Endothelial cell of umbilical vein (primary cell): ENCODE results near the gene ABT1. TPM values are rescaled to one million over a fixed set of nuclear protein-coding genes. Genes with fewer than 3 reads are reported as not detected.

Experiments used
- BruUV-seq: library from RNA; stranded (reverse); fragments of 400-500 nt; replicated peaks from 2 replicates; lab custom pipeline; 2021; lab: Mats Ljungman, UMichigan
- CTCF ChIA-PET: fragments of 300-600, 350-600 bp; sonication (Branson Sonifier 250); formaldehyde crosslinking; loops from one replicate; lab custom pipeline; 2021; ENCODE audit warnings: antibody characterized with exemption, inconsistent platforms; lab: Charles Lee
- POLR2A ChIA-PET: fragments of 300-600, 350-600 bp; sonication (Branson Sonifier 250); formaldehyde crosslinking; loops from one replicate; lab custom pipeline; 2021; ENCODE audit warnings: antibody characterized with exemption, inconsistent platforms; lab: Charles Lee
- DNase-seq: peaks from one replicate; pipeline ENCODE4 v3.0.0-alpha.2; 2011; ENCODE audit warnings: low read depth, low spot score
- FAIRE-seq: peaks from 2 replicates; lab custom pipeline; 2011; peaks lifted over from hg19 to GRCh38; lab: Jason Lieb, UNC
- H2AFZ ChIP-seq: 2 replicates; pipeline ENCODE4 v1.6.0; 2012; ENCODE audit warnings: low read depth, low read length, control low read depth, inconsistent platforms
- H3K27ac ChIP-seq: 2 replicates; pipeline ENCODE4 v1.5.1; 2011; ENCODE audit warnings: low read depth, mild to moderate bottlenecking, control low read depth, low read length, moderate library complexity; ENCODE audit not compliant: insufficient read depth
- H3K27me3 ChIP-seq, 2 experiments: 2 replicates each; pipeline versions ENCODE4 v1.6.0 to v1.6.1; 2011; ENCODE audit warnings: low read length in 2 of 2, mixed read lengths in 1 of 2; ENCODE audit not compliant: control insufficient read depth in 2 of 2, insufficient read depth in 2 of 2
- H3K36me3 ChIP-seq, 2 experiments: 2 replicates in 1 of 2; 3 replicates in 1 of 2; pipeline ENCODE4 v1.5.1; 2011; ENCODE audit warnings: low read length in 2 of 2, mild to moderate bottlenecking in 1 of 2, moderate library complexity in 1 of 2; ENCODE audit not compliant: control insufficient read depth in 2 of 2, insufficient read depth in 2 of 2; ENCODE audit errors: extremely low read depth in 1 of 2
- H3K4me1 ChIP-seq: 3 replicates; pipeline ENCODE4 v1.5.1; 2011; ENCODE audit warnings: mild to moderate bottlenecking, low read length; ENCODE audit not compliant: control insufficient read depth, insufficient read depth; ENCODE audit errors: extremely low read depth
- H3K4me2 ChIP-seq: 2 replicates; pipeline ENCODE4 v1.6.1; 2011; ENCODE audit warnings: low read length, control low read depth, mixed read lengths; ENCODE audit not compliant: insufficient read depth
- H3K4me3 ChIP-seq, 3 experiments: fragments of 200-600 bp in 1 of 3; sonication (generic), shearing (Covaris generic) in 1 of 3; replicated peaks in 1 of 3; 2 replicates each; pipeline ENCODE4 v1.5.1; 2011 to 2016; ENCODE audit warnings: control low read depth in 3 of 3, low read length in 3 of 3, mild to moderate bottlenecking in 2 of 3, inconsistent platforms in 1 of 3, low read depth in 1 of 3, moderate library complexity in 1 of 3; ENCODE audit not compliant: insufficient read depth in 1 of 3
- H3K79me2 ChIP-seq: 2 replicates; pipeline ENCODE4 v1.6.0; 2012; ENCODE audit warnings: low read length, inconsistent platforms; ENCODE audit not compliant: control insufficient read depth, insufficient read depth
- H3K9ac ChIP-seq: replicated peaks from 2 replicates; pipeline ENCODE3; 2011; ENCODE audit warnings: low read length, control low read depth; ENCODE audit not compliant: insufficient read depth; ENCODE audit errors: extremely low read depth
- H3K9me1 ChIP-seq: replicated peaks from 3 replicates; pipeline ENCODE4 v1.6.0; 2011; ENCODE audit warnings: mild to moderate bottlenecking, low read length; ENCODE audit not compliant: control insufficient read depth, insufficient read depth; ENCODE audit errors: extremely low read depth
- H3K9me3 ChIP-seq: replicated peaks from 2 replicates; pipeline ENCODE4 v1.5.1; 2012; ENCODE audit warnings: low read length, inconsistent platforms; ENCODE audit not compliant: control insufficient read depth, insufficient read depth
- H4K20me1 ChIP-seq: replicated peaks from 2 replicates; pipeline ENCODE3; 2011; ENCODE audit warnings: mild to moderate bottlenecking, low read length; ENCODE audit not compliant: control insufficient read depth, insufficient read depth; ENCODE audit errors: extremely low read depth
- CTCF ChIP-seq, 2 donors: IDR thresholded peaks; 1 replicate in 1 of 2; 2 replicates in 1 of 2; pipeline ENCODE4 v1.5.1; 2011; ENCODE audit warnings: low read length in 2 of 2, mild to moderate bottlenecking in 2 of 2, moderate library complexity in 2 of 2, control low read depth in 1 of 2, inconsistent platforms in 1 of 2, low read depth in 1 of 2; ENCODE audit not compliant: insufficient read depth in 1 of 2; ENCODE audit errors: extremely low read depth in 1 of 2
- EZH2 ChIP-seq: IDR thresholded peaks from 2 replicates; pipeline ENCODE4 v1.6.1; 2012; ENCODE audit warnings: borderline replicate concordance, low read depth, mild to moderate bottlenecking, moderate library complexity, low read length, inconsistent platforms; ENCODE audit not compliant: severe bottlenecking
- FOS ChIP-seq: IDR thresholded peaks from 2 replicates; pipeline ENCODE4 v1.6.1; 2011; ENCODE audit warnings: mild to moderate bottlenecking, low read length, moderate library complexity, borderline replicate concordance; ENCODE audit not compliant: insufficient read depth
- GATA2 ChIP-seq: IDR thresholded peaks from 2 replicates; pipeline ENCODE4 v1.7.0; 2011; ENCODE audit warnings: low read depth, mild to moderate bottlenecking, moderate library complexity, mixed read lengths, low read length; ENCODE audit not compliant: insufficient read length, insufficient read depth
- JUN ChIP-seq: IDR thresholded peaks from 2 replicates; pipeline ENCODE4 v1.6.1; 2011; ENCODE audit warnings: borderline replicate concordance, low read depth; ENCODE audit not compliant: insufficient read length, insufficient read depth
- MYC ChIP-seq: IDR thresholded peaks from one replicate; pipeline ENCODE4 v1.6.1; 2011; ENCODE audit warnings: mild to moderate bottlenecking, low read depth, low read length
- POLR2A ChIP-seq: IDR thresholded peaks from 2 replicates; pipeline ENCODE4 v1.6.1; 2012; ENCODE audit warnings: low read depth, mild to moderate bottlenecking, control low read depth, low read length
- POLR2AphosphoS5 ChIP-seq: IDR thresholded peaks from 2 replicates; pipeline ENCODE4 v1.6.1; 2012; ENCODE audit warnings: low read depth, mild to moderate bottlenecking, control low read depth, low read length, moderate library complexity; ENCODE audit not compliant: insufficient read depth
- dilution Hi-C: fragments of 300-500 bp; cut with MboI; formaldehyde crosslinking; loops from one replicate; pipeline ENCODE4 v1.15.0; 2019; ENCODE audit warnings: low sequenced_read_pairs; ENCODE audit not compliant: extremely low pct_ligation_motif_present
- intact Hi-C: fragments of 100-400 bp; cut with micrococcal nuclease; formaldehyde crosslinking; loops from one replicate; pipeline ENCODE4 v1.10.0; 2022
- polyA plus RNA-seq, 4 experiments: library from polyadenylated mRNA; depleted of rRNA in 3 of 4; stranded (reverse) in 3 of 4; unstranded in 1 of 4; fragments of >200 nt; gene quantifications; 2 replicates each; pipeline versions ENCODE4 v1.2.1 to v1.2.3, GENCODE V29; 2011 to 2012; ENCODE audit warnings: missing spikeins in 1 of 4
- total RNA-seq: library from RNA; stranded (reverse); gene quantifications from 2 replicates; pipeline ENCODE4 v1.2.3, GENCODE V29; 2021
- TF ChIP-seq, protein P1 (sequence below): IDR thresholded peaks from 2 replicates; pipeline ENCODE4 v1.6.1; 2011; ENCODE audit not compliant: insufficient read depth, insufficient read length

ABT1 gene
- total and polyA plus RNA-seq, 2 donors (not counting 3 experiments of a cell fraction or from before 2014, with no cell fraction given): 20.1 to 22.2 TPM

DNA sequence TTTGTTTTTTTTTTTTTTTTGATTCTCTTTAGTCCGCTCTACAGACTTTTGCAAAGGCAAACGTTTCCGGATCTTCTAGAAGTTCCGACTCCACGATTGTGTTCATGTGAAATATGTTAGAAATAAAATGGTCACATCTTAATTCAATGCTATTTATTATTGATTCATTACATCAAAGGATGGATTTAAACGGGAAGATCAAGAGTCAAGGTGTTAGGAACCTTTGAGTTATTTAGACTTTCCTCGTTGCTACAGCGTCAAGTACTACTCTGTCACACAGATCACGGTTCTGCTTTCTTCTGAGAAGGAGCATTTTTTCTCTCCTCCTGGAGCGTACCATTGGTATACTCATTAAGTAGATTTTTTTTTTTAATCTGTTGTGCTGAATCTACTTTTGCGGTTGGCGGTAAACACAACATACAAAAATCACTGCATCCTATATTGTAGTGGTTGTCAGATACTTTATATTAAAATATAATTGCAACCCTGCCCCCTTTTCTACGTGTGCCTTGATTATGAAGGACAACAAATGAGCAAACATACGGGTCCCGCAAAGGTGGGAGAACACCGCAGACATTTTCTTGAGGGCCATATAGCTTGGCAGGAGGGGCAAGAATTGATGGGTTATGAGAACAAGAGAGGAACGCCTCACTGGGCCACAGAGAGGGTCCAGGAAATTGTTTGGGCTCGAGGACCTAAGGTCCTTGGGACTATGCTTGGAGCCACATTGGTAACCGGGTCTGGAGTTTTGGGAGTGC lies 41.1 kb upstream of the ABT1 start:
- DNase-seq: no peak
- Histone ChIP-seq H2AFZ (peak overlapping the region; percentile 66), H3K9me3 (no peaks in the 10 kb centered on the region), H3K4me1 (peaks cover 13% of the 10 kb centered on the region), H3K4me3 (peak overlapping the region in 2 of 3 experiments; percentile 70 to 94), H4K20me1 (no peaks in the 10 kb centered on the region), H3K36me3 (no peaks in the 10 kb centered on the region), H3K9me1 (no peaks in the 10 kb centered on the region), H3K27me3 (peaks cover 0 to 5% of the 10 kb centered on the region in 2 experiments), H3K79me2 (no peaks in the 10 kb centered on the region), H3K27ac (no peak overlapping the region), H3K9ac (peak overlapping the region; percentile 24), H3K4me2 (peak overlapping the region; percentile 100)
- TF ChIP-seq MYC (no peak), EZH2 (no peak), GATA2 (no peak), CTCF (IDR thresholded peaks at IDR 0.05; ENCODE audit: extremely low read depth in 1 of 2, insufficient read depth in 1 of 2, low read depth in 1 of 2, low read length in 2 of 2) (no peak), FOS (no peak), POLR2AphosphoS5 (no peak), JUN (no peak), POLR2A (no peak)
- TF ChIP-seq, protein P1, sequence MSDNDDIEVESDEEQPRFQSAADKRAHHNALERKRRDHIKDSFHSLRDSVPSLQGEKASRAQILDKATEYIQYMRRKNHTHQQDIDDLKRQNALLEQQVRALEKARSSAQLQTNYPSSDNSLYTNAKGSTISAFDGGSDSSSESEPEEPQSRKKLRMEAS: no peak
- intact Hi-C loops: loop anchor here (1.0 to 10.0 kb wide), 4 partner anchors 13 to 531 kb away; a partner anchor contains a TSS
- dilution Hi-C loops: no loop called here
- CTCF ChIA-PET: interaction anchor here (0.8 to 5.7 kb wide), 8 partner anchors 14 to 229 kb away, joined by 3 to 36 read pairs (median 6); no protein-coding TSS in a partner anchor
- POLR2A ChIA-PET: no interaction called here
- FAIRE-seq: no peak
- no TSS peak for BruUV-seq
